Spleen (tissue), 7 donors: ENCODE results near the gene C5orf24.

Experiments used
- POLR2A ChIP-seq, 3 donors: fragments of 450-650 bp; IDR thresholded peaks; one replicate each; pipeline ENCODE4 v1.5.1; 2017; ENCODE audit warnings: antibody characterized with exemption in 3 of 3, mild to moderate bottlenecking in 1 of 3
- TF ChIP-seq, protein P1 (sequence below), 11 experiments: fragments of 200-600 bp in 7 of 11; fragments of 450-650 bp in 4 of 11; sonication (generic) in 4 of 11; IDR thresholded peaks in 8 of 11; conservative IDR thresholded peaks in 3 of 11; 1 replicate in 7 of 11; 2 replicates in 4 of 11; pipeline versions ENCODE4 v1.4.0 to v1.8.0; 2016 to 2021; ENCODE audit warnings: antibody characterized with exemption in 11 of 11, inconsistent platforms in 4 of 11, mild to moderate bottlenecking in 1 of 11
- donor health status: DM: no; HTN: no; CAD: no; lungs with moderate emphysema.
- donor health status: DM: no; HTN: no; CAD: no.
- donor health status: DM: no; HTN: no; CAD: no.

- TF ChIP-seq, protein P1, sequence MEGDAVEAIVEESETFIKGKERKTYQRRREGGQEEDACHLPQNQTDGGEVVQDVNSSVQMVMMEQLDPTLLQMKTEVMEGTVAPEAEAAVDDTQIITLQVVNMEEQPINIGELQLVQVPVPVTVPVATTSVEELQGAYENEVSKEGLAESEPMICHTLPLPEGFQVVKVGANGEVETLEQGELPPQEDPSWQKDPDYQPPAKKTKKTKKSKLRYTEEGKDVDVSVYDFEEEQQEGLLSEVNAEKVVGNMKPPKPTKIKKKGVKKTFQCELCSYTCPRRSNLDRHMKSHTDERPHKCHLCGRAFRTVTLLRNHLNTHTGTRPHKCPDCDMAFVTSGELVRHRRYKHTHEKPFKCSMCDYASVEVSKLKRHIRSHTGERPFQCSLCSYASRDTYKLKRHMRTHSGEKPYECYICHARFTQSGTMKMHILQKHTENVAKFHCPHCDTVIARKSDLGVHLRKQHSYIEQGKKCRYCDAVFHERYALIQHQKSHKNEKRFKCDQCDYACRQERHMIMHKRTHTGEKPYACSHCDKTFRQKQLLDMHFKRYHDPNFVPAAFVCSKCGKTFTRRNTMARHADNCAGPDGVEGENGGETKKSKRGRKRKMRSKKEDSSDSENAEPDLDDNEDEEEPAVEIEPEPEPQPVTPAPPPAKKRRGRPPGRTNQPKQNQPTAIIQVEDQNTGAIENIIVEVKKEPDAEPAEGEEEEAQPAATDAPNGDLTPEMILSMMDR (IDR thresholded peaks at IDR 0.05 in 8 of 11, conservative IDR thresholded peaks at IDR 0.05 in 3 of 11) = no peak
- no peak for TF ChIP-seq POLR2A (IDR thresholded peaks at IDR 0.05)
Measured at GRCh38 chr5:134835623-134836022, 10.1 kb upstream of the C5orf24 start.
